ENCODE results near the gene BAIAP2.

GRCh38 chr17:81128774-81129173, 93.8 kb downstream of the BAIAP2 start:
- TF ChIP-seq EZH2 (IDR thresholded peaks at IDR 0.05) = no peak
- no peak for TF ChIP-seq POLR2AphosphoS5 (IDR thresholded peaks at IDR 0.05; ENCODE audit: borderline replicate concordance, low read depth, low read length)
- no peak for TF ChIP-seq FOXP2 (optimal IDR thresholded peaks at IDR 0.05; ENCODE audit: control extremely low read depth, extremely low read length, insufficient read depth)
